GM18858 (cell line): Measurements from ENCODE around the gene MYD88.

Experiments
- ATAC-seq: cut with Tn5 transposase; IDR thresholded peaks from one replicate; pipeline ENCODE4 v1.9.1; 2021; ENCODE audit not compliant: unreplicated experiment

MYD88 gene

DNA sequence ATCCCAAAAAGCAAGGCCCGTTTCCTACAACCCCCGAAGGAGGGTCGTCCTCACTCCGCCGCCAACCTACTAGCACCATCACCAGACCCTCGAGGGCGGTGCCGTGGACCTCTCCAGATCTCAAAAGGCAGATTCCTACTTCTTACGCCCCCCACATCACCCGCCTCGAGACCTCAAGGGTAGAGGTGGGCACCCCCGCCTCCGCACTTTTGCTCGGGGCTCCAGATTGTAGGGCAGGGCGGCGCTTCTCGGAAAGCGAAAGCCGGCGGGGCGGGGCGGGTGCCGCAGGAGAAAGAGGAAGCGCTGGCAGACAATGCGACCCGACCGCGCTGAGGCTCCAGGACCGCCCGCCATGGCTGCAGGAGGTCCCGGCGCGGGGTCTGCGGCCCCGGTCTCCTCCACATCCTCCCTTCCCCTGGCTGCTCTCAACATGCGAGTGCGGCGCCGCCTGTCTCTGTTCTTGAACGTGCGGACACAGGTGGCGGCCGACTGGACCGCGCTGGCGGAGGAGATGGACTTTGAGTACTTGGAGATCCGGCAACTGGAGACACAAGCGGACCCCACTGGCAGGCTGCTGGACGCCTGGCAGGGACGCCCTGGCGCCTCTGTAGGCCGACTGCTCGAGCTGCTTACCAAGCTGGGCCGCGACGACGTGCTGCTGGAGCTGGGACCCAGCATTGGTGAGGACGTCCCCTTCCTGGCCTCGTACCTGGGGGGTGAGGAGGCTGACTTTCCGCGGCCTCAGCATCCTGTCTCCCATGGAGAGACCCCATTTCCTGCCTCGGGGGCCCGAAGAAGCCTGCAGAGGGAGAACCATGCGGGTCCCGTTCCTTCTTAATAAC lies at the start of gene MYD88:
Gene MYD88 (plus strand): TSS at position 313 of the 842 bp plus-strand sequence. CDS start 40 bp downstream, at position 353.
- ATAC-seq = peak; percentile 23

DNA sequence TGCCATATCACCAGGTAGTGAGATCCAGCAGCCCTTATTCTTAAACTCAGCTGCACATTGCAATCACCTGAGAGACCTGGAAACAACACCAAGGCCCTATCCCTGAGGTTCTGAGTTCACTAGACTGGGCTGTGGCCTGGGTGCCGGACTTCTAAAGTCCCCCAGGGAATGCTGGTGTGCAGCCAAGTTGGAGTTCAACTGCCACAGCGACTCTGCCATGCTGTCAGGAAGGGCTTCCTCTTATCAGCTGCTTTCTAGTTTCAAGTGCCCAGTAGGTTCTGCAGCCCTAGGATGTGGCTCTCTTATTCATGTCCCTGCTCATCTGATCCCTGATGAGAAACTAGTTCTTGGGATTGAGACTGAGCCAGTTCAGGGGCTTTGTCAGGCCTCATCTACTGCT lies 49.3 kb upstream of the MYD88 start:
- ATAC-seq = no peak

DNA sequence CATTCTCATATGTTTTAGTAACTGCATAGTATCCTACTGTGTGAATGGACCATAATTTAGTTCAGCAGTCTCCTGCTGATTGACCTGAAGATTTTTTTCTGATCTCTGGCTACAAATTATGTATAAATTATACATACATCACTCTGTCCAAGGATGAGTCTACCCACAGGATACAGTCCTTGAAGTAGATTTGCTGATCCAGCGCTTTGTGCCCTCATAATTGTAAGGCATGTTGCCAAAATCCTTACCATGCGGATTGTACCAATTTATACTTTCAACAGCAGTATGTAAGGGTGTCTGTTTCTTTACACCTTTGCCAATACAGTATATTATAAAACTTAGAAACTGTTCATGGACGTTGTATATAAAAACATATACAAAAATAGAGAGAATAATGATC lies 48.0 kb upstream of the MYD88 start:
- no peak for ATAC-seq

DNA sequence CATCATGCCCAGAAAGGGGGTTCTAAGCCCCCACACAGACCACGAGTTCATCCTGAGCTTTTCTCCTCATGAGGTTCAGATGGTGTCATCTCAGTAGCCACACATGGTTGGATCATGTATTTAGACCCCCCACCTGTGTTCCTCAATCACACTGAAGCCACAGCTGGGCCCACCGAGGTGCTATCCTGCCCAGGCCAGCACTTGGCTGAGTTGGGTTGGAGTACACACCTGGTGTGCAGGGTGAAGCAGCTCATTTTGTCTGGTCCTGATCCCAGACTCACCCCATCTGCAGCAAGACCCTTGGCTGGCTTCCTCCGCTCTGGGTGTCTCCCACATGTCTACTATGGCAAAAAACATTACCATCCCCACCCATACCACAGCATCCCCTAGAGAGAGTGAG lies 43.5 kb upstream of the MYD88 start:
- no peak for ATAC-seq

DNA sequence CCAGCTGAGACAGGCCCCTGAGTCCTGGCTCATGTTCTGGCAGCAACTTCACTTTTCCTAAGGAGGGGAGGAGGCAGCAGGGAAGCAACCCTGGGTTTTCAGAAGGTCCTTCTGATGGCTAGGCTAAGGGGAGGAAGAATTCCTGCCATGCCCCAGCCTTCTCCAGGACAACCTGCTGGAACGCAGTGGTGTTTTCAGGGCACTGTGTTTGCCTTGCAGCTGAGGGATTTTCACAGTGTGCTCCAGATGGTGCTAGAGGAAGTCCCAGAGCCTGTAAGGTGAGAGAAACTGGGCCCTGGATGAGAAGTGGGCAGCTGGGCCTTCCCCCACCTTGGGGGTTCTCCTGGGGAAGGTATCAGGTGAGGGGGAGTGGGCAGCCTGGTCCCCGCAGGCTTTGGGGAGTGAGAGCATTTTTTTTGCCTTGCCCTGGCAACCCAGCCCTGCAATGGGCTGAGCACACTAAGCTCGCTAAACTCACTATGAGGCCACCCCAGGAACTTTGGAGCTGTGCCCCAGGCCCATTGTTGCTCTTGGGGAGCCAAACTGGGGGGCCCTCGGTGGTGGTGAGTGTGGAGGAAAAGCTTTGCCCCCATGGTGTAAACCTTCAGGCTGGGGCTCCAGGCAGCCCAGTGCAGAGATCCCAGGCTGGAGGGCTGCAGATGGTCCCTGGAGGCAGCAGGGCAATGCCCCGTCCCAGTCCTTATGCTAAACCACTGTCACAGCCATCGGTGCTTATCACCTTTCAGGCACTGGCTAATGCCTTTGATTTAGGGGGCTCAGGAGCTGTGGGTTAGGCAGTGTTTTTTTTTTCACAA lies 42.6 kb upstream of the MYD88 start:
- no peak for ATAC-seq

DNA sequence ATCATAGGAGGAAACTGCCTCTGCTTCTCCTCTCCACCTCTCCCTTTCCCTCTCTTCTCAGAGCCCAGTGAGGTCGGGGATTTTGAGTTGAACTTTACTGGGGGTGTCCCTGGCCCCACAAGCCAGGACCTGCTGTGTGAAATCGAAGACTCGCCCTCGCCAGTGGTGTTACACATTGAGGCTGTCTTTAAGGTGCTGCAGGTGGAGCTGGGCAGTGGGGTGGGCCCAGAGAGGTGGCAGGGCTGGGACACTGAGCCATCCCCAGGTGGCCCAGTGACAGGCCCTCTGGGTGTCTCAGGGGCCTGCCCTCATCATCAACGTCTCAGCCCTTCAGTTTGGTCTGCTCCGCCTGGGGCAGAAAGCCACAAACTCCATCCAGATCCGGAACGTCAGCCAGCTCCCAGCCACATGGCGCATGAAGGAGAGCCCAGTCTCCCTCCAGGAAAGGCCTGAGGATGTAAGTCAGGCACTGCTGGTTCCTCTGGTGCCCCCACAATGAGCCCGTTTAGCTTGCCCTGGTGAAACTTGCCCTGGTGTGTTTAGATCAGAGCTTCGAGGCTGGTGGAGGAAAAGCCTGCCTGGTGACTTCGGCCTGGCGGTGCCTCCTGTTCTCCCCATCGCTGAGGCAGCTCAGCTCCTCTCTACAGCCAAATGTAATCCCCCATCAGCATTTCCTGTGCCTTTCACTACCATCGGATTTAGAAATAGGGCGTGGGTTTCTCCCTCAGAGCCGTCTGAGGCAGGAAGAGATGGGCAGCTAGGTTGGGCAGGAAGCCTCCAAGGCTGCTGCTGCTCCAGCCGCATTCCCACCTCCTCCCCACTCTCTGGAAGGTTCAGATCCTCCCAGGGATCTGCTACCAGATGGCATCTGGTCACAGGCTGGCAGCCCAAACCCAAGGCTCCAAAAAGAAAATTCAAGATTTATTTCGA lies 40.8 kb upstream of the MYD88 start:
- no peak for ATAC-seq

DNA sequence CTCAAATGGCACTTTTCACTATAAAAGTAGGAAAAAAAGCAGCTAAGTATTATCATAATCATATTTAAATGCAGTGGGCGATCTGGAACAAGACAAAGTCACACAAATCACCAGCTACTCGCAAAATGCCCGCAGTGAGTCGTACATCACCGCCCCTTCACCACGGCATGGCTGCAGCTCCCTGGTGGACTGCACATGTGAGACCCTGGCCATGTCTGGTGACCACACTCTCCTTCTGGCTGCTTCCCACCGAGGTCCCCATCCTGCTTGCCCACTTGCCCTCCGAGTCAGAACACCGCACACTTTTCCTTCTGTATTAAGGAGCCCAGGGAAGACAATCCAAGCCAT lies 40.1 kb upstream of the MYD88 start:
- ATAC-seq = no peak

DNA sequence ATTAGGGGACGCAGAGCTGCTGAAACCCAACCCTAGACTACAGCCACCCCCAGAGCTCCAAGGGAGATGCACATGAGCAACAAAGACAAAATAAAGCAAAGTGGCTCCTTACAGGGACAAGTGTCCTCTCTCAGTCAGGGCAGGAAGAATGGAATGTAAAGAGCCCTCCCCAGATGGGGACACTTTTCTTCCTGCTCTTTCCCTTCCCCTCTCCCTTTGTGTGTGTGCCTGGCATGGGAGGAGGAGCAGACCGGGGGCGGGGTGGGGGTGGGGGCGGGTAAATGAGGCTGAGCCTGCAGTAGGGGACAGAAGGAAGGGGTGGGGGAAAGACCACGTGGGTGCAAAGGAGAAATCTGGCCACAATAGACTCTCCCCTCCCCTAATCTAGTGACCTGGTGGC lies 38.9 kb upstream of the MYD88 start:
- ATAC-seq = no peak

DNA sequence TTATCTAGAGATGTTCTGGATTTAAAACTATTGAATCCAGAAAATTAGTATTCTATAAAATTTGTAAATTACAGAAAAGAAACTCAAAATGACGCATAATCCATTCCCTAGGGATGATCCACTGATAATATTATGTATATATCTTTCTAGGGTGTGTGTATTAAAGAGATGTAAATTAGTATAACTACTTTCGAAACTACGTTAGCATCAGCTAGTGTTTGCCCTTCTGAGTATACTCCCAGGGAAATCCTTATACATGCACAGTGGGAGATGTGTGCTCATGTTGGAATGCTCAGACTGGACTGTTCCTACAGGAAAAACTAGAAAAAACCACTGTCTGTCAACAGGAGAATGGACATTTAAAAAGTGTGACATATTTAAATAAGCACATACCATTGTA lies 38.0 kb upstream of the MYD88 start:
- no peak for ATAC-seq

DNA sequence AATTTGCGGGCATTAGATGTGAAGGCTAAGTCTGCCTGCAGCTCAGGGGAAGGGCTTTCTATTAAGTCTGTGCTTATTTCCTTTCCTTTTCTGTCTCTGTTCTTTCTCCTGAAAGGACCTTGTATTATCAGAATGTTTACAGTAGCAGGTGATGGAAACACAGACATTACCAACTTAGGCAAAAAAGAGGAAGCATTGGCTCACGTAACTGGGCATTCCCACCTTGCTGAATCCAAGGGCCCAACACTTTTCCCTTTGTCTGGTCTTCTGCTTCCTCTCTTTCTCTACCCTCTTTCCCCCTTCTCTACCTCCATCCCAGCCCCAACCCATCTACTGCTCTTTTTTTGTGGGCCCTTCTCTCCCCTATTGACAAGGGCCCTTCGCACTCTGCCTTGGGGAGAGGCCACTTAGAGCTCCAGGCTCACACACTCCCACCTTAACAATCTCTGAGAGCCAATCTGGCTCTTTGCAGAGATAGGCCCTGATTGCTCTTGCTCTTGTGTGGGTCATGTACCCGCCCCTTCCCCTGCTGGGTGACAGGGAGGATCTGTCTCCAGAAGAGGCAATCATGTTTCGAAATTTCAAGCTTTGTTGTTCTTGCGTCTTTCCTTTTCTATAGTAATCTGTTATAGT lies 36.5 kb upstream of the MYD88 start:
- ATAC-seq = no peak

DNA sequence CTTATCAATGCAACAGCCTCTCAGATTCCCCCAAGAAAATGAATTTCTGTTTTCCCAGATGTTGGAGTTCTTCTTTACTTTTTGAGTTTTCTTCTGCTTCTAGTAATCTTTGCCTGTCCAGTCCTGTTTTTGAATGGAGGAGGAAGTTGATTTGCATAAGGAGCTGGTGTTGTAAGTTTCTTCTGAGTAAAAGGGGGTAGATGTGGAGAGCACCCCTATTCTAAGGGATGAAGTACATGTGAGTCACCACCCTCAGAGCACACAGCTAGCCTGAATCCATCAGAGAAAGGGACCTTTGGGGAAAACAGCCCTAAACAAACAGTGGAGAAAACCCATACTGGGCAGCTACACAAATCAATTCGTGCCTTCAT lies 36.0 kb upstream of the MYD88 start:
- ATAC-seq = no peak

DNA sequence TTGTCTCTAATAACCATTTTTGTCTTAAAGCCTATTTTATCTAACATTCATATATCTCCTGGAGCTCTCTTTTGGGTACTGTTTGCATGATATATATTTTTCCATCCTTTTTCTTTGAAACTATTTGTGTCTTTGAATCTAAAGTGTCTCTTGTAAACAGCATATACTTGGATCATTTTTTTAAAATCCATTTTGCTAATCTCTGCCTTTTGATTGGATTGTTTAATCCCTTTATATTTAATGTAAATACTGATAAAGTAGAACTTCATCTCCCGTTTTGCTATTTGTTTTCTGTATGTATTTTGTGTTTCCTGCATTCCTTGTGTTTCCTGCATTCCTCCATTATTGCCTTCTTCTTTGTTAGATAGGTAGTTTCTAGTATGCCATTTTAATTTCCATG lies 32.9 kb upstream of the MYD88 start:
- ATAC-seq = no peak

DNA sequence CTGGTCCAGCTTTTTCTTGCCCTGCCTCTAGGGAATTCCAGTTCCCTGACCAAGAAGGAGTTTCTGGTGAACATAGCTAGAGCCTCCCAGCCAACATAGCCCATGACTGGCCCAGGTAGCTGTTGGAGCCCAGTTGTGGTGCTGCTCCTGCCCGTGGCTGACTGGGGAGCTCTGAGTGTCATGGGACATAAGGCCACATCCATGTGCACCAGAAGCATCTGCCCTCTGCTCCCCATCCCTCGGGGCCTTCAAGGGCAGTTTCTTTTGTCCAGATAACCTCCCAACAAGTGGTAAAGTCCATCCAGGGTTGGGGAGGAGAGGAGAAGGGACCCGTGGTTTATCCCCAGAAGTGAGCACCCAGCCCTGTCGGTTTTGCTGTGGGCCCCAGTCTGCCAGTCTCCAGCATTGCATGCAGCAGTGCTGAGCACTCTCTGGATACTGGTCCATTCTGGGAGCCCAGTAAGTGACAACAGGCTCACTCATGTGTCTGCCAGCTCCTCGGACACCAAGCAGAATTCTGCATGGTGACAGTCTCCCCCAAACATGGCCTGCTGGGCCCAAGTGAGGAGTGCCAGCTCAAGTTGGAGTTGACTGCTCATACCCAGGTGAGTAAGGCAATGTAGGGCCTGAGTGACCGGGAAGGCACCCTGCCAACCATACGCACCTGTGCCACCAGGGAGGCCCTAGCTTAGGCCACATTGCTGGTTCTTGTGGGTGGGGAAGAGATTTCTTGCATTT lies 30.4 kb upstream of the MYD88 start:
- ATAC-seq = no peak

DNA sequence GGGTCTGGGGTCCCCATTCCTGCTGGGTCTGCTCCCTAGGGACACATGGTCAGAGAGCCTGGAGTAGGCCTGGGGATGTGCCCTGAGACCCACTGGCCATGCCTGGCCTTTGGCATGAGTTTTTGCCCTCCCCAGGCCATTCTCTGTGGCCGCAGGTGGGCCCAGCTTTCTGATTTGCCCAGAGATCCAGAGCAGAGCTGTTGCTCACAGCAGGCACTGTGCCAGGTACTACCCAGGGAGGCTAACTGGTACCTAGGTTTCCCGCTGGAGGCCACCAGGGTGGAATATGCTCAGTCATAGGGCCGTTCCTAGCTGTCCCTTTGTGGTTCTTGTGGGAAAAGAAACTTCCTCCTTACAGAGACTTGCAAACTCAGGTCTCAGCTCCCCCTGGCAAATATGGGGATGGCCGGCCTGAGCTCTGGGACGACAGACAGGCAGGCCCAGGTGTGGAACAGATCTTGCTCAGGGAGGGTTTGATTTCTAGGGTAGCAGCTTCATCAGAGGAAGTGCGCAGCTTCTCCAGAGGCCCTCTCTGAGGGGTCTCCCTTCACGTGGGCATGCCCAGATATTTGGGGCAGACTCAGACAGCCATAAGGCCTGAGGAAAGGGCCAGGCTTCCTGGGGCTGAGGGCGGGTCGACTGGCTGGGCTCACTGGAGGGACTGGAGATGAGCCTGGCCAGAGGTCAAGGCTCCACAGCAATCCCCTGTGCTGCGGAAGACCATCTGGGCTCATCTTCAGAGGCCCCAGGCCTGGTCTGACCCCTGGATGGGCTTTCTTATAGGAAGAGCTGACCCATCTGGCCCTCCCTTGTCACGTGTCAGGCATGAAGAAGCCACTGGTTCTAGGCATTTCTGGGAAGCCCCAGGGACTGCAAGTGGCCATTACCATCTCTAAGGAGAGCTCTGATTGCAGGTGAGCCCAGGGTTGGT lies 29.5 kb upstream of the MYD88 start:
- no peak for ATAC-seq

DNA sequence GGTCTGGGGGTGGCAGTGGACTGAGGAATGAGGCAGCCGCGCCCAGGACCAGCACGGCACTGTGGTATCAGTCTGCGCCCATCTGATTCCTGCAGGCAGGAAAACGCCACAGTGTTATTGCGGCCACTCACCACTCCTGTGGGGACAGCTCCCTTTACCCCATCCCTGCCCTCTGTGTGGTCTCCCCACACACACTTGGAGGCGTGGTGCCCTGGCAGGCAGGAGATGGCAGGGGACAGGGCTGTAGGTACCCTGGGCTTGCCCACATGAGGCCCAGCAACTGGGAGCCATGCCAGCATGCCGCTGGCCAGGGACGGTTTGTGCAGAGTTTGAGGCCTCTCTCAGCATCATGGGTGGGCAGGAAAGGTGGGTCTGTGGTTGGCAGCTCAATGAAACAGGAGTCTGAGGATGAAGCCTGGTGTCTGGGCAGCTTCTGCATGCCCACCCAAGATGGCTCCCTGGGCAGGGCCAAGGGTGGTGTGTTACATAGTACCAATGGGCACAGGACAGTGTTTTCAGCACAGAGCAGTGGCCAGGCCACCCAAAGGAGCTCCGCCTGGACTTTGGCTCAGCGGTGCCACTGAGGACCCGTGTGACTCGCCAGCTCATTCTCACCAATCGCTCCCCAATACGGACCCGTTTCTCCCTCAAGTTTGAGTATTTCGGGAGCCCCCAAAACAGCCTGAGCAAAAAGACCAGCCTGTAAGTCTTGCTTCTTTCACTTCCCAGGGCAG lies 28.7 kb upstream of the MYD88 start:
- no peak for ATAC-seq

DNA sequence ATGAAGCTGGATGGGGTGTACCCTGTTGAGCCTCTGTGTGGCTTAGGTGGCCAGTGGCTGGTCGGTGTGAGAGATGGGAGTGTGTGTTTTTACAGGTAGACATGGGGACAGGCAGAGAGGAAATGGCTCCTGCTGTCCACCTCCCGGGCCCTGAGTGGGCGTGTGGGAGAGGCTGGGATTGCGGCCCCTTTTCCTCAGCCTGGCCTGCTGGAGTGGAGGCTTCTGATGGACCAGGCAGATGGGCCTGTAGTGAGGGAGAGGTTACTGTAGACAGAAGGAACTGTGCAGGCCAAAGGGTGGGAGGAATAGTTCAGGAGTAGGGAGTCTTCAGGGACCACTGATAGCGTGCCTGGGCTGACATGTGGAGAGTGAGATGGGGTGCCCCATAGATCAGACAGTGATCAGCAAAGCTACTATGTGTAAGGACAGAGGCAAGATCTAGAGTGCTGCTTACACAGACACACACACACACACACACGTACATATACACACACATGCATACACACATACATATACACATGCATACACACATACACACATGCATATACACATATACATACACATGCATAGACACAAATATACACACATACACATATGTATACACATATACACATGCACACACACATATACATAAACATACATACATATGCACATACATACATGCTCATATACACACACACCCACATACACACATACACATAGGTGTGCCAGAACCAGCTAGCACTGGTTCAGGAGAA lies 28.0 kb upstream of the MYD88 start:
- ATAC-seq = no peak

DNA sequence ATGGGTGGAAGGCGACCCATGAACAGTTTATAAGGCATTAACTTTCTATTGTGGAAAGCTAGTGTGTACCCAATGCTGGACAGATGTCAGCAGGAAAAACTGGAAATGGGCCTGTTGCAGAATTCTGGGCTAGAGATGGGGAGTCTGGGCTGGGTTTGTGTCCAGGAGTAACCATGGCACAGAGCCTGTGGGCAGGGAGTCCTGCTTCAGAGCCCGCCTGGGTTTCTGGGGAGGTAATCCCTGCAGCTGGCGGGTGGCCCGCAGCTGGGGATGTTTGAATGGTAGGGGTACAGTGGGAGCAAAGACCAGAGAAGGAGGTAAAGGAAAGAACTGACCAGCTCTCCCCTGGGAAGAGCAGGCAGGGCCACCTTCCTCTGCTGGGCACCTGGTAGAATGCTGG lies 27.3 kb upstream of the MYD88 start:
- no peak for ATAC-seq
